ENCODE measurements around the gene ALOXE3.

Gene ALOXE3

GRCh38 chr17:8056232-8056975 is 61.9 kb downstream of the ALOXE3 start:
- Histone ChIP-seq H4K12ac (ENCODE audit: low read depth, low read length) (no peak overlapping the region), H2BK12ac (ENCODE audit: low read length) (no peak overlapping the region)
- WGBS (ENCODE audit: extremely low coverage, insufficient coverage, insufficient read length), result no CpG with 5 or more reads among the region's 14 CpGs

GRCh38 chr17:8055851-8056231 is 62.5 kb downstream of the ALOXE3 start:
- Histone ChIP-seq H4K91ac (ENCODE audit: low read depth, low read length) (peak overlapping the region; percentile 63), H3K4me3 (ENCODE audit: low read depth, low read length) (no peak overlapping the region), H3K27ac (ENCODE audit: low read depth, low read length) (no peak overlapping the region), H3K79me2 (ENCODE audit: control insufficient read depth, insufficient read depth, low read length, poor library complexity) (no peaks in the 10 kb centered on the region), H3K9ac (ENCODE audit: low read length) (no peak overlapping the region), H3K36me3 (ENCODE audit: control insufficient read depth in 1 of 2, insufficient read depth in 2 of 2, low read length in 2 of 2) (no peaks in the 10 kb centered on the region), H2BK12ac (ENCODE audit: low read length) (no peak overlapping the region), H3K4me2 (ENCODE audit: low read length) (no peak overlapping the region), H3K4ac (ENCODE audit: low read depth, low read length) (no peak overlapping the region), H4K8ac (ENCODE audit: low read depth, low read length) (peak overlapping the region; percentile 23), H2AFZ (ENCODE audit: insufficient read depth, low read length, poor library complexity) (no peak overlapping the region), H3K9me3 (ENCODE audit: insufficient read depth, low read depth, low read length) (no peaks in the 10 kb centered on the region), H3K14ac (ENCODE audit: low read length) (peak overlapping the region; percentile 24), H3K79me1 (ENCODE audit: low read length) (peaks cover 3% of the 10 kb centered on the region), H2AK5ac (ENCODE audit: low read length) (peak overlapping the region; percentile 41), H3K18ac (ENCODE audit: low read length) (no peak overlapping the region), H2BK5ac (ENCODE audit: low read depth, low read length, poor library complexity) (peak overlapping the region; percentile 51), H3K23ac (ENCODE audit: low read length) (no peak overlapping the region), H3K4me1 (ENCODE audit: control insufficient read depth in 1 of 2, insufficient read depth in 2 of 2, low read length in 2 of 2) (peaks cover 0 to 3% of the 10 kb centered on the region in 2 experiments), H2BK120ac (ENCODE audit: insufficient read depth, low read length, poor library complexity) (peak overlapping the region; percentile 68), H4K12ac (ENCODE audit: low read depth, low read length) (no peak overlapping the region), H3K27me3 (ENCODE audit: insufficient read depth, low read length) (no peaks in the 10 kb centered on the region)
- no peak for DNase-seq
- WGBS (ENCODE audit: extremely low coverage, insufficient coverage, insufficient read length), result no CpG with 5 or more reads among the region's 3 CpGs

More at GRCh38 chr17:8056232-8056975, 61.9 kb downstream of the ALOXE3 start:
- no peaks in the 10 kb centered on the region for H3K27me3 ChIP-seq (ENCODE audit: insufficient read depth, low read length)
- no peak overlapping the region for H2BK5ac ChIP-seq (ENCODE audit: low read depth, low read length, poor library complexity)
- H4K8ac ChIP-seq (ENCODE audit: low read depth, low read length), result no peak overlapping the region
- H3K9ac ChIP-seq (ENCODE audit: low read length), result no peak overlapping the region
- no peaks in the 10 kb centered on the region for H3K9me3 ChIP-seq (ENCODE audit: insufficient read depth, low read depth, low read length)
- no peaks in the 10 kb centered on the region for H3K36me3 ChIP-seq (ENCODE audit: control insufficient read depth in 1 of 2, insufficient read depth in 2 of 2, low read length in 2 of 2)
- H3K14ac ChIP-seq (ENCODE audit: low read length), result no peak overlapping the region
- H3K4me3 ChIP-seq (ENCODE audit: low read depth, low read length), result no peak overlapping the region
- no peak overlapping the region for H3K4me2 ChIP-seq (ENCODE audit: low read length)
- no peak overlapping the region for H4K91ac ChIP-seq (ENCODE audit: low read depth, low read length)
- H2AK5ac ChIP-seq (ENCODE audit: low read length), result no peak overlapping the region
- no peak overlapping the region for H3K4ac ChIP-seq (ENCODE audit: low read depth, low read length)
- H3K23ac ChIP-seq (ENCODE audit: low read length), result no peak overlapping the region
- no peak overlapping the region for H2AFZ ChIP-seq (ENCODE audit: insufficient read depth, low read length, poor library complexity)
- H2BK120ac ChIP-seq (ENCODE audit: insufficient read depth, low read length, poor library complexity), result no peak overlapping the region
- H3K27ac ChIP-seq (ENCODE audit: low read depth, low read length), result no peak overlapping the region
- no peaks in the 10 kb centered on the region for H3K79me2 ChIP-seq (ENCODE audit: control insufficient read depth, insufficient read depth, low read length, poor library complexity)
- peak; percentile 41 to 44 for DNase-seq
- H3K4me1 ChIP-seq (ENCODE audit: control insufficient read depth in 1 of 2, insufficient read depth in 2 of 2, low read length in 2 of 2), result peaks cover 0 to 3% of the 10 kb centered on the region in 2 experiments
- H3K18ac ChIP-seq (ENCODE audit: low read length), result no peak overlapping the region
- peaks cover 3% of the 10 kb centered on the region for H3K79me1 ChIP-seq (ENCODE audit: low read length)

GRCh38 chr17:8053600-8053999 is 64.7 kb downstream of the ALOXE3 start:
- no peak overlapping the region for H3K4me2 ChIP-seq (ENCODE audit: low read length)
- H3K27ac ChIP-seq (ENCODE audit: low read depth, low read length), result no peak overlapping the region
- no peak overlapping the region for H2BK12ac ChIP-seq (ENCODE audit: low read length)
- no peaks in the 10 kb centered on the region for H3K36me3 ChIP-seq (ENCODE audit: control insufficient read depth in 1 of 2, insufficient read depth in 2 of 2, low read length in 2 of 2)
- H3K23ac ChIP-seq (ENCODE audit: low read length), result no peak overlapping the region
- H3K9ac ChIP-seq (ENCODE audit: low read length), result no peak overlapping the region
- no peak overlapping the region for H2BK5ac ChIP-seq (ENCODE audit: low read depth, low read length, poor library complexity)
- no peak overlapping the region for H2AFZ ChIP-seq (ENCODE audit: insufficient read depth, low read length, poor library complexity)
- H4K12ac ChIP-seq (ENCODE audit: low read depth, low read length), result no peak overlapping the region
- H3K14ac ChIP-seq (ENCODE audit: low read length), result no peak overlapping the region
- no peaks in the 10 kb centered on the region for H3K9me3 ChIP-seq (ENCODE audit: insufficient read depth, low read depth, low read length)
- H4K91ac ChIP-seq (ENCODE audit: low read depth, low read length), result no peak overlapping the region
- H4K8ac ChIP-seq (ENCODE audit: low read depth, low read length), result no peak overlapping the region
- peaks cover 3% of the 10 kb centered on the region for H3K79me1 ChIP-seq (ENCODE audit: low read length)
- no peaks in the 10 kb centered on the region for H3K79me2 ChIP-seq (ENCODE audit: control insufficient read depth, insufficient read depth, low read length, poor library complexity)
- no peak overlapping the region for H2BK120ac ChIP-seq (ENCODE audit: insufficient read depth, low read length, poor library complexity)
- no peak overlapping the region for H2AK5ac ChIP-seq (ENCODE audit: low read length)
- H3K4ac ChIP-seq (ENCODE audit: low read depth, low read length), result no peak overlapping the region
- no peak overlapping the region for H3K4me3 ChIP-seq (ENCODE audit: low read depth, low read length)
- peak; percentile 69 to 85 for DNase-seq
- no CpG with 5 or more reads among the region's 7 CpGs for WGBS (ENCODE audit: extremely low coverage, insufficient coverage, insufficient read length)
- H3K4me1 ChIP-seq (ENCODE audit: control insufficient read depth in 1 of 2, insufficient read depth in 2 of 2, low read length in 2 of 2), result peaks cover 0 to 3% of the 10 kb centered on the region in 2 experiments
- H3K27me3 ChIP-seq (ENCODE audit: insufficient read depth, low read length), result no peaks in the 10 kb centered on the region
- no peak overlapping the region for H3K18ac ChIP-seq (ENCODE audit: low read length)

- Histone ChIP-seq H3K4ac (ENCODE audit: low read depth, low read length) (no peak overlapping the region), H2BK120ac (ENCODE audit: insufficient read depth, low read length, poor library complexity) (no peak overlapping the region), H2AFZ (ENCODE audit: insufficient read depth, low read length, poor library complexity) (no peak overlapping the region), H4K91ac (ENCODE audit: low read depth, low read length) (peak overlapping the region; percentile 21), H3K9me3 (ENCODE audit: insufficient read depth, low read depth, low read length) (no peaks in the 10 kb centered on the region), H3K79me1 (ENCODE audit: low read length) (peaks cover 3% of the 10 kb centered on the region), H3K14ac (ENCODE audit: low read length) (no peak overlapping the region), H3K23ac (ENCODE audit: low read length) (no peak overlapping the region), H3K27me3 (ENCODE audit: insufficient read depth, low read length) (no peaks in the 10 kb centered on the region), H3K4me1 (ENCODE audit: control insufficient read depth in 1 of 2, insufficient read depth in 2 of 2, low read length in 2 of 2) (peaks cover 0 to 3% of the 10 kb centered on the region in 2 experiments), H2BK12ac (ENCODE audit: low read length) (no peak overlapping the region), H3K4me2 (ENCODE audit: low read length) (no peak overlapping the region), H3K4me3 (ENCODE audit: low read depth, low read length) (no peak overlapping the region), H2AK5ac (ENCODE audit: low read length) (no peak overlapping the region), H3K27ac (ENCODE audit: low read depth, low read length) (no peak overlapping the region), H3K9ac (ENCODE audit: low read length) (no peak overlapping the region), H4K8ac (ENCODE audit: low read depth, low read length) (no peak overlapping the region), H3K36me3 (ENCODE audit: control insufficient read depth in 1 of 2, insufficient read depth in 2 of 2, low read length in 2 of 2) (no peaks in the 10 kb centered on the region), H3K18ac (ENCODE audit: low read length) (no peak overlapping the region), H2BK5ac (ENCODE audit: low read depth, low read length, poor library complexity) (no peak overlapping the region), H4K12ac (ENCODE audit: low read depth, low read length) (no peak overlapping the region), H3K79me2 (ENCODE audit: control insufficient read depth, insufficient read depth, low read length, poor library complexity) (no peaks in the 10 kb centered on the region)
- no peak for DNase-seq
- WGBS (ENCODE audit: extremely low coverage, insufficient coverage, insufficient read length), result 100% methylated on average over 2 of the region's 6 CpGs
Measured at GRCh38 chr17:8052256-8053252, 65.8 kb downstream of the ALOXE3 start.

Measured in trophoblast cell (in vitro differentiated cells and primary cell).